ENCODE data around the gene KIAA0753.

GRCh38 chr17:6559753-6560215, 80.7 kb downstream of the KIAA0753 start:
- TF ChIP-seq USF2 (IDR thresholded peaks at IDR 0.05; ENCODE audit: low read length) (no peak), CTCF (IDR thresholded peaks at IDR 0.05; ENCODE audit: control extremely low read depth in 1 of 3, insufficient read depth in 1 of 3, low read depth in 1 of 3, low read length in 3 of 3) (no peak)
